Upper lobe of left lung (tissue), 6 donors: ENCODE measurements around the gene DDIT4. TPM values are rescaled to one million over a fixed set of nuclear protein-coding genes. Genes with fewer than 3 reads are reported as not detected.

Experiments
- ATAC-seq, 2 donors: fragments of 200-7000 bp; cut with Tn5 transposase; one replicate each; pipeline ENCODE4 v1.9.1; 2022; ENCODE audit warnings: mild to moderate bottlenecking in 2 of 2, moderate library complexity in 2 of 2; ENCODE audit not compliant: low FRiP score in 2 of 2
- DNase-seq, 2 donors: peaks; one replicate each; pipeline ENCODE4 v3.0.0-alpha.2; 2019 to 2020
- H3K27ac ChIP-seq, 4 donors: fragments of 200-600 bp; sonication (generic); one replicate each; pipeline ENCODE4 v1.5.1; 2016 to 2019
- H3K27me3 ChIP-seq, 4 donors: fragments of 200-600 bp; sonication (generic); one replicate each; pipeline ENCODE4 v1.5.1; 2017 to 2019
- H3K36me3 ChIP-seq, 4 donors: fragments of 200-600 bp; sonication (generic); one replicate each; pipeline ENCODE4 v1.5.1; 2016 to 2019
- H3K4me1 ChIP-seq, 4 donors: fragments of 200-600 bp; sonication (generic); one replicate each; pipeline ENCODE4 v1.5.1; 2018 to 2019
- H3K4me3 ChIP-seq, 4 donors: fragments of 200-600 bp; sonication (generic); one replicate each; pipeline ENCODE4 v1.5.1; 2017 to 2019; ENCODE audit warnings: mild to moderate bottlenecking in 2 of 4, moderate library complexity in 1 of 4
- H3K9me3 ChIP-seq, 4 donors: fragments of 200-600 bp; sonication (generic); one replicate each; pipeline ENCODE4 v1.5.1; 2018 to 2019
- EP300 ChIP-seq, 4 donors: sonication (generic); formaldehyde crosslinking; IDR thresholded peaks; one replicate each; pipeline ENCODE4 v1.5.1; 2017; ENCODE audit warnings: antibody characterized with exemption in 4 of 4, control low read depth in 2 of 4
- POLR2A ChIP-seq, 4 donors: fragments of 450-650 bp; IDR thresholded peaks; one replicate each; pipeline ENCODE4 v1.5.1; 2016 to 2017; ENCODE audit warnings: antibody characterized with exemption in 4 of 4, mild to moderate bottlenecking in 2 of 4
- POLR2AphosphoS5 ChIP-seq, 2 donors: sonication (generic); formaldehyde crosslinking; IDR thresholded peaks; one replicate each; pipeline ENCODE4 v1.5.1; 2017; ENCODE audit warnings: antibody characterized with exemption in 2 of 2
- WGBS, 2 donors: methylation state at CpG; one replicate each; pipeline ENCODE4 v1.1.5; 2017 to 2018; 5-methylcytosine and 5-hydroxymethylcytosine counted together
- total RNA-seq, 6 donors: library from RNA; depleted of rRNA in 4 of 6; stranded (reverse); fragments of >200 nt in 4 of 6; gene quantifications; one replicate each; pipeline versions ENCODE4 v1.1.0 to v1.2.1, GENCODE V29; 2016 to 2021
- TF ChIP-seq, protein P1 (sequence below), 6 experiments: fragments of 450-650 bp in 4 of 6; fragments of 200-600 bp in 2 of 6; sonication (generic) in 2 of 6; IDR thresholded peaks; one replicate each; pipeline ENCODE4 v1.5.1; 2016 to 2019; ENCODE audit warnings: antibody characterized with exemption in 6 of 6
- donor health status: DM: no; HTN: no; CAD: no; lungs with moderate emphysema.
- donor health status: DM: no; HTN: yes; CAD: no; lungs with severe emphysema.

DDIT4 gene
- total RNA-seq, 6 donors from 2014 or later: 81.0 to 218 (median 151) TPM

DNA sequence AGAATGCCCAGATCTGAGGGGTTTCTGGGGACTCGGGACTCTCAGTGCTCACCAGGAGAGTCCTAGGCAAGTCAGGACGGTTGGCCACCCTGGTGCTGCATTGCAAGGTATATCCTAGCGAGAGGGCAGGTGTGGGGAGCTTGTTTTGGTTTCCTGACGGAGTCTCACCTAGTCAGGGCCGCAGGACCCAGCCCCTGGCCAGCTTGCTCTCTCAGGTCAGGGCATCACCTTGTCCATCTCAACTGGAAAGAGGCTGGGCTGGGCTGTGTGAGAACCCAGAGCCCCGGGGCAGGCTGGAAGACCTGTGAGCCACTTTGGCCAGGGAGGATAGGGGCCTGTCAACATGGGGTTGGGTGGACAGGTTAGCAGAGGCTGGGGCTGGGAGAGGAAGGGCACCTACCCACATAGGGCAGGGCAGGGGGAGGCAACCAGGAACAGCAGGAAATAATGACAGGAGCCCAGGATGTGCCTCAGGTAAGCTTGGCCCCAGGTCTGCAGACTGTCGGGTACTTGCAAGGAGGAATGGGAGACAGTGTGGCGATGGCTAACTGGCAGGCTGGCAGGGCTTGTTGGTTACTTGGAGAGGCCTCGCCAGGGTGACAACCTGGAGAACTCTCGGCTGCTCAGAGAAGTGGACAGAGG lies 49.5 kb downstream of the DDIT4 start:
- Histone ChIP-seq H3K27me3 (no peaks in the 10 kb centered on the region), H3K4me3 (no peak overlapping the region), H3K4me1 (peaks cover 66 to 91% (median 80%) of the 10 kb centered on the region in 4 donors), H3K36me3 (no peaks in the 10 kb centered on the region), H3K27ac (peak overlapping the region in 3 of 4 donors; percentile 94 to 99 (median 97)), H3K9me3 (no peaks in the 10 kb centered on the region)
- 85 to 92% methylated on average over 4 to 10 of the region's 10 CpGs for WGBS, 2 donors
- TF ChIP-seq POLR2AphosphoS5 (IDR thresholded peaks at IDR 0.05): no peak
- no peak for TF ChIP-seq POLR2A (IDR thresholded peaks at IDR 0.05)
- TF ChIP-seq, protein P1, sequence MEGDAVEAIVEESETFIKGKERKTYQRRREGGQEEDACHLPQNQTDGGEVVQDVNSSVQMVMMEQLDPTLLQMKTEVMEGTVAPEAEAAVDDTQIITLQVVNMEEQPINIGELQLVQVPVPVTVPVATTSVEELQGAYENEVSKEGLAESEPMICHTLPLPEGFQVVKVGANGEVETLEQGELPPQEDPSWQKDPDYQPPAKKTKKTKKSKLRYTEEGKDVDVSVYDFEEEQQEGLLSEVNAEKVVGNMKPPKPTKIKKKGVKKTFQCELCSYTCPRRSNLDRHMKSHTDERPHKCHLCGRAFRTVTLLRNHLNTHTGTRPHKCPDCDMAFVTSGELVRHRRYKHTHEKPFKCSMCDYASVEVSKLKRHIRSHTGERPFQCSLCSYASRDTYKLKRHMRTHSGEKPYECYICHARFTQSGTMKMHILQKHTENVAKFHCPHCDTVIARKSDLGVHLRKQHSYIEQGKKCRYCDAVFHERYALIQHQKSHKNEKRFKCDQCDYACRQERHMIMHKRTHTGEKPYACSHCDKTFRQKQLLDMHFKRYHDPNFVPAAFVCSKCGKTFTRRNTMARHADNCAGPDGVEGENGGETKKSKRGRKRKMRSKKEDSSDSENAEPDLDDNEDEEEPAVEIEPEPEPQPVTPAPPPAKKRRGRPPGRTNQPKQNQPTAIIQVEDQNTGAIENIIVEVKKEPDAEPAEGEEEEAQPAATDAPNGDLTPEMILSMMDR (IDR thresholded peaks at IDR 0.05): no peak
- TF ChIP-seq EP300 (IDR thresholded peaks at IDR 0.05): no peak
- DNase-seq: no peak
- no peak for ATAC-seq

DNA sequence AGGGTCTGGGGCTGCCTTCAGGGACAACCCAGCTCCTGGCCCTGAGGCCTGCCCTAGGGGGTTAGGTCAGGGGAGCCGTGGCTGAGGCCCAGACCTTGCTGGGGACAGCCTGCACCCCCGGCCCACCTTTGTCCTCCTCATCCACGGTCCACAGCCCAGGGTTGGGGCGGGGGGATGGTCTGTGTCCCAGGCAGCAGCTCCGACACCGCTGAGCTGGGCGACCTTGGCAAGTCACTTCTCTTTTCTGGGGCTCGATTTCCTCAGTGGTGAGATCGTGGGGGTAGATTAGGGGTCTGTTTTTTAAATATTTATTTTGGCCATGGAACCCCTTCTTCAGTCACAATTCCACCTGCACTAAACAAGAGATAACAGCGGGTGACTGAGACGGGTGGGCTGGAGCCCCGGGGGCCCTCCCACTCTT lies 50.1 kb downstream of the DDIT4 start:
- no peaks in the 10 kb centered on the region for H3K36me3 ChIP-seq
- 31 to 52% methylated on average over 9 to 12 of the region's 12 CpGs for WGBS, 2 donors
- H3K9me3 ChIP-seq: no peaks in the 10 kb centered on the region
- H3K4me1 ChIP-seq: peaks cover 66 to 91% (median 80%) of the 10 kb centered on the region in 4 donors
- TF ChIP-seq, protein P1 (IDR thresholded peaks at IDR 0.05): no peak
- TF ChIP-seq POLR2A (IDR thresholded peaks at IDR 0.05): no peak
- no peak for TF ChIP-seq POLR2AphosphoS5 (IDR thresholded peaks at IDR 0.05)
- no peak for TF ChIP-seq EP300 (IDR thresholded peaks at IDR 0.05)
- peak overlapping the region in 3 of 4 donors; percentile 94 to 99 (median 97) for H3K27ac ChIP-seq
- H3K27me3 ChIP-seq: no peaks in the 10 kb centered on the region
- H3K4me3 ChIP-seq: no peak overlapping the region
- ATAC-seq (no peak), DNase-seq (peak in 1 of 2 donors; percentile 47)

Other genes starting within 250 kb of the DDIT4 start
- gene SPOCK2, start 185.4 kb upstream of the DDIT4 start, total RNA-seq: 100 to 1,000 TPM in 5 of 6 donors, 10 to 100 TPM in 1; 62.9 to 532 (median 159) TPM
- gene ANAPC16, start 57.9 kb upstream of the DDIT4 start, total RNA-seq: 100 to 1,000 TPM in 1 of 6 donors, 10 to 100 TPM in 5; 34.6 to 110 (median 92.6) TPM
- gene ASCC1, start 57.6 kb upstream of the DDIT4 start, total RNA-seq: 10 to 100 TPM; 20.4 to 40.7 (median 24.4) TPM
- 10 to 100 TPM; 24.4 to 81.7 (median 49.2) TPM for gene DNAJB12, start 81.0 kb downstream of the DDIT4 start, total RNA-seq